Activated naive CD4-positive, alpha-beta T cell (primary cell): ENCODE measurements around the gene DDX11.
"Not testable (repeated sequence)": the region's sequence is repeated elsewhere in the genome, so short reads cannot be mapped to it uniquely, and the experiment has no call there.

Source experiments
- DNase-seq, 4 experiments: peaks; one replicate each; lab custom pipeline; 2025; lab: John Stamatoyannopoulos, UW

DDX11 gene

GRCh38 chr12:31067656-31068055 lies 6.0 kb upstream of the DDX11 start:
- DNase-seq, result not testable (repeated sequence)

GRCh38 chr12:31070971-31071740 lies 2.5 kb upstream of the DDX11 start:
- not testable (repeated sequence) for DNase-seq

GRCh38 chr12:31072962-31073361 lies 698 bp upstream of the DDX11 start:
- DNase-seq, result not testable (repeated sequence)

DNA sequence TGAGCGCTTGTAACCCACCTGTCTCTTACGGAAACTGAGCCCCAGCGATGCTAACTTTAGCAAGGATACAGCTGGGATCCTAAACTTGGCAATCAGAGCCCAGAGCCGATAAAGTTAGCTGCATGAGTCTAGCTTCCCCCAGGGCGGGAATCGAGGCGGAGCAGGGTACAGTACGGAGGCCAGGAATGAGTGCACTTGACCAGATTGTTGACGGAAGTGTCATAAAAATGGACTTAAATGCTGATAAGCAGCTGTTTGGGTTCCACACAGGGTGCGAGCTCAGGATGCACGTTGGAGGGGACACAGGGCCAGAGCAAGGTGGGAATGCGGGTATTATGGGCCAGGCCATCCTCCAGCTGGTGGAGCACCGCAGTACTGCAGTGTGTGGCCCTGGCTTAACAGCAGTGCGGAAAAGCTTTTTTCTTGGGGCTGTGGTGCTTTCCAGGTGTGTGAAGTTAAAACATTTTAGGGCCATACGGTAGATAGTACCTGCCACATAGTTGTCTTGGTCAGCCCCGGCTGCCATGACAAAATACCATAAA lies 744 bp downstream of the DDX11 start:
- not testable (repeated sequence) for DNase-seq

GRCh38 chr12:31076150-31076549 lies 2.5 kb downstream of the DDX11 start:
- DNase-seq, result not testable (repeated sequence)

- not testable (repeated sequence) for DNase-seq
Observed at GRCh38 chr12:31077095-31077494, 3.4 kb downstream of the DDX11 start.

GRCh38 chr12:31077998-31078397 lies 4.3 kb downstream of the DDX11 start:
- DNase-seq, result not testable (repeated sequence)

DNA sequence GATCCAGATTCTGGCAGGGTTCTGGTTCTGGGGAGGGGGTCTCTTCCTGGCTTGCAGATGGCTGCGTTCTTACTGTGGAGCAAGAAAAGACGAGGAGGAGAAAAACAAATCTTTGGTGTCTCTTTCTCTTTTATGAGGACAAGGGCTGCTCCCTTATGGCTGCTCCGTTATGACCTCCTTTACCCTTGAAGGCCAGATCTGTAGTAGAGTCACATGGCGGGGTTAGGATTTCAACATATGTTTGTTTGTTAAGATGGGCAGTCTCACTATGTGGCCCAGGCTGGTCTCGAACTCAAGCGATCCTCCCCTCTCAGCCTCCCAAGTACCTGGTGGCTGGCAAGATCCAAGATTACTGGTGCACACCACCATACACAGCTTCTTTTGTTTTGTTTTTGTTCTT lies 5.8 kb downstream of the DDX11 start:
- DNase-seq, result not testable (repeated sequence)

DNA sequence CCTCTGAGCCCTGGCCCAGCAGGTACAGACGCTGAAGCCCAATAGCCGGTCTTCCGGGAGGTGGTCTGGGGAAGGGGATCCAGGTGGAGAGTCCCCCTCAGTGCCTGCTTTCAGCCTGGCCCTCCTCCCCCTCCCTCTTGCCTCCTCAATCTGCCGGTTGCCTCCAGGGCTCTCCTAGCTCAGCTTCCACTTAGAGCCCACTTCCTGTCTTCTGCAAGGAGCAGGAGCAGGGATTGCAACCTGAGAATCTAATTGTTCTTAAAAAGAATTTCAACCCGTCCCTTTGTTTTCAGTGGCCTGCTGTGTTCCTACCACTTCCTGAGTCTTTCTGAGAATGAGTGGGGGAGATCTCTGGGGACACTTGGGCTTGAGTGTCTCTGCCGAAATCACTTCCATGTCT lies 6.6 kb downstream of the DDX11 start:
- not testable (repeated sequence) for DNase-seq

DNA sequence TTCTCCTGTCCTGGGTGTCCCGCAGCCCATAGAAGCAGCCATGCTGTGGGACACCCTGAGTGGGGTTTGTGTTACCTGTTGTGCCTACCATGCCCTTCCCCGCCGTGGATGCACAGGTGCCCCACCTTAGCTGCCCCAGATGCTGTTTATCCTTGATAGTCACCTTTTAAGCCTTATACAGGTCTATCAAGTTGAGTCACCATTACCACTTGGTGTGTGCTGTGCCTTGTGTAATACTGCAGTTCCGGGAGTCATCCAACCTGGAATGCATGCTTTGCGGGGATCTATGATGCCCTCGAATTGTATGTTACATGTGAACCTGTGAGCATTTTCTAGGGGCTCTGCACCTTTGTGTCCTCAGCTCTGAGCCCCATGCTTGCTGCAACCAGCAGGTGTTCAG lies 7.6 kb downstream of the DDX11 start:
- not testable (repeated sequence) for DNase-seq

- DNase-seq, result not testable (repeated sequence)
Observed at GRCh38 chr12:31084241-31084640, 10.6 kb downstream of the DDX11 start.

DNA sequence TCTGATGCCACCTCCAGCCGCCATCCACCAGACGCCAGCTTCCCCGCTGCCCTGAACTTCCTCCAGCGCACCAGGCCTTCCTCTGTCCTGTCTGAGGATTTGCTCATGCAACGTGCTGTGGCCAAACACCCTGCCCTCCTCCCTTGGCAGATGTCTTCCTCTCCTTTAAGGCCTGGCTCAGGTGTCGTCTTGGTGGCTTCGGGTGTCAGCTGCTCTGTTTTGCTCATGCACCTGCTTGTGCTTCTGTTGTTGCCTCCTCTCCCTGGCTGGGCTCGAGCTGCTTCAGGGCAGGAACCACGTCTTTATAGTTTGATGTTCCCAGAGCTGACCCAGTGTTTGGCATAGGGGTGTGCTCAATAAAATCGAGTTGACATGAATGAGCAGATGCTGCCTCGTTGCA lies 12.4 kb downstream of the DDX11 start:
- not testable (repeated sequence) for DNase-seq

- not testable (repeated sequence) for DNase-seq
Observed at GRCh38 chr12:31087486-31087885, 13.8 kb downstream of the DDX11 start.

- DNase-seq, result not testable (repeated sequence)
Observed at GRCh38 chr12:31087956-31088355, 14.3 kb downstream of the DDX11 start.

GRCh38 chr12:31089072-31089471 lies 15.4 kb downstream of the DDX11 start:
- DNase-seq, result no peak

- DNase-seq, result not testable (repeated sequence)
Observed at GRCh38 chr12:31091629-31092028, 18.0 kb downstream of the DDX11 start.

GRCh38 chr12:31092718-31093117 lies 19.1 kb downstream of the DDX11 start:
- not testable (repeated sequence) for DNase-seq

DNA sequence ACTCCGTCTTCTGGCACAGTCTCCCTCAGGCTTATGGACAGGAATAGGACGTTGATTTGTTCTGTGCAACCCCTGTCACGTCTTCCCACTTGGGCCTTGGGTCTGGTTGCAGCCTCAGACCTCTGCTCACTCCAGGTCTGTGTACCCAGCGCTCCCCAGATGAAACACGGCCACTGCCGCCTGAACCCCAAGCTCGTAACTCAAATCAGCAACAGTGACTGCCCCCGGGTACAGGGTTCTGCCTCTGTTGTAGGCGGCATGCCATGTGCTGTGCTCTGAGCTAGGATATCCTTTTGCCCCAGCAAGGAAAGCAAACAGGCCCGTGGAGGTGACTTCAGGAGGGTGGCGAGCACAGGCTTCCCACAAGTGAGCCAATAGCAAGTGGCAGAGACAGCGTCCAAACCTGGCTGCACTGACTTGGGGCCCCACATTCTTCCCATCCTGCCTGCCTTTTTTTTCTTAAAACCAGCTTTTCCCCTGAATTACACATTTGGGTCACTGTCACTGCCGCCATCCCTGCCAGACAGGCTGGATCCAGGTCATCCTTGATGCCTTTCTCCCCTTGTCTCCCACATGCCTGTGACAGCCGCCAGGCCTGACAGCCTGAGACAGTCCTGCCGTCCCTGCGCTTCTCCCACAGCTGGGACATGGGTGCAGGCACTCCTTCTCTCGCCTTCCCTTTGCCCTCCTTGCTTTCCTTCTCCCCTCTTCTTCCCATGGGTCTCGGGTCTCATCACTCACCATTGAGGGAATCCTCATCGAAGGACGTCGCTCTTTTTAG lies 21.6 kb downstream of the DDX11 start:
- not testable (repeated sequence) for DNase-seq

GRCh38 chr12:31096251-31097065 lies 22.8 kb downstream of the DDX11 start:
- DNase-seq, result not testable (repeated sequence)

DNA sequence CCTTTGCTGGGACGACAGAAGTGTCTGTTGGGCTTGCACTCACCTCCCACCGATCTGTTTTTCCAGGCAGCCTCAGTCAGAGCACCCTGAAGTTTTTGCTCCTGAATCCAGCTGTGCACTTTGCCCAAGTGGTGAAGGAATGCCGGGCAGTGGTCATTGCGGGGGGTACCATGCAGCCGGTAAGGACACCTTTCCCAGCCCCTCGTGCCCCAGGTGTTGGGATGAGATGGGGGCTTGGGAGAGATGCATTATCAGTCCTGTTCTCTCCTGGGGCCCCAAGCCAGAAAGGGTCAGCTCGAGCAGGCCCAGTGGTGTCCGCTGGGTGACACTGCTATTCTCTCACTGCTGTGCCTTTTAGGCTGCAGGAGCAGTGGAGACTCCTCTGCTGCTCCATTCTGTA lies 24.2 kb downstream of the DDX11 start:
- not testable (repeated sequence) for DNase-seq

DNA sequence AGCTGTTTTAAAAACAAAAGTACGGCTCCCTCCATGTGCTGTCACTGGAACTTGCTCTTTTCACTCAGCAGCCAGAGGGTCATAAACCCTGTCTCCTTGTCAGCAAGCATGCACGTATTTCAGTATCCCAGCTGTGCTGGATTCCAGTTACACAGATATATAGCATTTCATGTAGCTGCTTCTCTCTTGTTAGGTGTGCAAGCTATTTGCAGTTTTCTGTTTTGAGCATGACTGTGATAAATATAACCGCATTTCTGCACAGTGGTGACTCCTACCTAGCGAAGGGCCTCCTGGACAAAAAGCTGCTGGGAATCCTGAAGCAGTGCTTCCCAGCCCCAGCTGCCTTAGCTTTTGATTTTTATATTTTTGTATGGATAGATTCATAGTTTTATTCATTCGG lies 24.7 kb downstream of the DDX11 start:
- DNase-seq, result not testable (repeated sequence)

DNA sequence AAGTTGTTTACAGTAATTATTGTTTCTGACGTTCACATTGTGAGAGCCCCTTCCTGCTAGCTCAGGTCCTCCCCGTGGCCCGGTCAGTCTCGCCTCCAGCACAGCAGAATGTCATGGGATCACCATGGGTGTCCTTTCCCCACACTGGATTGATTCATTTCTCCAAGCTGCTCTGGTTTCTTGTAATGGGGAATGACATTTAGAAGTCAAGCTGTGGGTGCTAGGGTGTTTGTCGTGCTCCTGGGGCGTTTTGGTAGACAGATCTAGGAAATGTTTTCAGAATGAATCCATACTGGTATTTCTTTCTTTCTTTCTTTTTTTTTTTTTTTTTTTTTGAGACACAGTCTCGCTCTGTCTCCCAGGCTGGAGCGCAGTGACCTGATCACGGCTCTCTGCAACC lies 25.1 kb downstream of the DDX11 start:
- not testable (repeated sequence) for DNase-seq
